MM.1S (cell line): ENCODE measurements around the gene UST.

Experiments
- DNase-seq: peaks from one replicate; pipeline ENCODE4 v3.0.0-alpha.2; 2015
- H2AFZ ChIP-seq: fragments of 300-600 bp; sonication (generic); 2 replicates; pipeline ENCODE4 v1.6.0; 2016; ENCODE audit warnings: antibody characterized with exemption, low read length
- H3F3A ChIP-seq: fragments of 300-600 bp; sonication (generic); 2 replicates; pipeline ENCODE4 v1.6.1; 2016; ENCODE audit warnings: mild to moderate bottlenecking, antibody characterized with exemption, low read length, moderate library complexity, mixed read lengths; ENCODE audit not compliant: insufficient read depth
- H3K27ac ChIP-seq: fragments of 300-600 bp; sonication (generic); 2 replicates; pipeline ENCODE4 v1.5.1; 2016; ENCODE audit warnings: mild to moderate bottlenecking, low read length
- H3K27me3 ChIP-seq: fragments of 300-600 bp; sonication (generic); replicated peaks from 2 replicates; pipeline ENCODE4 v1.6.0; 2016; ENCODE audit warnings: low read length; ENCODE audit not compliant: insufficient read depth
- H3K36me3 ChIP-seq: fragments of 300-600 bp; sonication (generic); replicated peaks from 2 replicates; pipeline ENCODE4 v1.6.1; 2016; ENCODE audit warnings: mild to moderate bottlenecking, low read length, mixed read lengths; ENCODE audit not compliant: insufficient read depth
- H3K4me1 ChIP-seq: fragments of 300-600 bp; sonication (generic); 2 replicates; pipeline ENCODE4 v1.6.1; 2016; ENCODE audit warnings: low read length, mixed read lengths
- H3K4me2 ChIP-seq: fragments of 300-600 bp; sonication (generic); 2 replicates; pipeline ENCODE4 v1.6.0; 2016; ENCODE audit warnings: low read depth, low read length
- H3K4me3 ChIP-seq: fragments of 300-600 bp; sonication (generic); 2 replicates; pipeline ENCODE4 v1.5.1; 2016; ENCODE audit warnings: low read length, mixed read lengths
- H3K79me2 ChIP-seq: fragments of 300-600 bp; sonication (generic); 2 replicates; pipeline ENCODE4 v1.6.1; 2016; ENCODE audit warnings: mixed run types, low read length, mixed read lengths
- H3K9ac ChIP-seq: fragments of 300-600 bp; sonication (generic); 2 replicates; pipeline ENCODE4 v1.6.1; 2016; ENCODE audit warnings: low read length, mixed read lengths
- H3K9me2 ChIP-seq: fragments of 300-600 bp; sonication (generic); replicated peaks from 2 replicates; pipeline ENCODE4 v1.6.1; 2016; ENCODE audit warnings: mild to moderate bottlenecking, low read length, mixed read lengths; ENCODE audit not compliant: insufficient read depth
- H3K9me3 ChIP-seq: fragments of 300-600 bp; sonication (generic); replicated peaks from 2 replicates; pipeline ENCODE4 v1.6.1; 2016; ENCODE audit warnings: mild to moderate bottlenecking, low read length, mixed read lengths; ENCODE audit not compliant: insufficient read depth
- H4K20me1 ChIP-seq: fragments of 300-600 bp; sonication (generic); 2 replicates; pipeline ENCODE4 v1.6.1; 2016; ENCODE audit warnings: mild to moderate bottlenecking, low read length, moderate library complexity, mixed read lengths; ENCODE audit not compliant: insufficient read depth
- EZH2 ChIP-seq: fragments of 300-600 bp; sonication (generic); optimal IDR thresholded peaks from 2 replicates; pipeline ENCODE3; 2017; ENCODE audit warnings: low read depth, mild to moderate bottlenecking, antibody characterized with exemption, low read length, mixed read lengths
- EZH2phosphoT487 ChIP-seq: fragments of 300-600 bp; sonication (generic); IDR thresholded peaks from 2 replicates; pipeline ENCODE4 v1.6.1; 2018; ENCODE audit warnings: antibody characterized with exemption, low read length
- TF ChIP-seq, protein P1 (sequence below): fragments of 300-600 bp; sonication (generic); IDR thresholded peaks from 2 replicates; pipeline ENCODE4 v1.5.1; 2016; ENCODE audit warnings: antibody characterized with exemption, low read length, mixed read lengths

Gene UST

DNA sequence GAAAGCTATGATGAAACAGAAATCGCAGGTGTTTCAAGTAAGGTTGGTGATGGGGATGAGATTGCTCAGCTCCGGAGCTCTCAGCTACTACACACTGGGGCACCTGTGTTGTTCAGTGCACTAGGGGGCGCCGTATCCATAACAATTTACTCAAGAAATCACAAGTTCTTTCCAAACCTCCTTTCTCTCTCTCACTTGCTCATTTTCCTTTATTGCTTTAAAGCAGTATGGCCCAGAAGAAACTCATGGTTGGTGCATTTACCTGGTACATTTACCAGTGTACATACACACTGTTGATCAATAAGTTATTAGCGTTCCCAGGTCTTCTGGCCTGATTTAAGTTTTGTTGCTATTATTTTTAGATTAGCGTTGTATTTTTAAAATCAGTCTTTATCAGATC, 335.5 kb downstream of the UST start:
- Histone ChIP-seq H3K27me3 (no peaks in the 10 kb centered on the region), H3K27ac (no peak overlapping the region), H3K4me1 (no peaks in the 10 kb centered on the region), H3K9me2 (no peaks in the 10 kb centered on the region), H2AFZ (no peak overlapping the region), H3K9ac (no peak overlapping the region), H3K36me3 (no peaks in the 10 kb centered on the region), H3K9me3 (no peaks in the 10 kb centered on the region), H3K4me2 (no peak overlapping the region), H3K4me3 (no peak overlapping the region), H3F3A (no peaks in the 10 kb centered on the region), H4K20me1 (no peaks in the 10 kb centered on the region), H3K79me2 (no peaks in the 10 kb centered on the region)
- no peak for TF ChIP-seq EZH2phosphoT487
- TF ChIP-seq, protein P1, sequence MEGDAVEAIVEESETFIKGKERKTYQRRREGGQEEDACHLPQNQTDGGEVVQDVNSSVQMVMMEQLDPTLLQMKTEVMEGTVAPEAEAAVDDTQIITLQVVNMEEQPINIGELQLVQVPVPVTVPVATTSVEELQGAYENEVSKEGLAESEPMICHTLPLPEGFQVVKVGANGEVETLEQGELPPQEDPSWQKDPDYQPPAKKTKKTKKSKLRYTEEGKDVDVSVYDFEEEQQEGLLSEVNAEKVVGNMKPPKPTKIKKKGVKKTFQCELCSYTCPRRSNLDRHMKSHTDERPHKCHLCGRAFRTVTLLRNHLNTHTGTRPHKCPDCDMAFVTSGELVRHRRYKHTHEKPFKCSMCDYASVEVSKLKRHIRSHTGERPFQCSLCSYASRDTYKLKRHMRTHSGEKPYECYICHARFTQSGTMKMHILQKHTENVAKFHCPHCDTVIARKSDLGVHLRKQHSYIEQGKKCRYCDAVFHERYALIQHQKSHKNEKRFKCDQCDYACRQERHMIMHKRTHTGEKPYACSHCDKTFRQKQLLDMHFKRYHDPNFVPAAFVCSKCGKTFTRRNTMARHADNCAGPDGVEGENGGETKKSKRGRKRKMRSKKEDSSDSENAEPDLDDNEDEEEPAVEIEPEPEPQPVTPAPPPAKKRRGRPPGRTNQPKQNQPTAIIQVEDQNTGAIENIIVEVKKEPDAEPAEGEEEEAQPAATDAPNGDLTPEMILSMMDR, result peak; percentile 56
- TF ChIP-seq EZH2, result no peak
- DNase-seq, result peak; percentile 55

DNA sequence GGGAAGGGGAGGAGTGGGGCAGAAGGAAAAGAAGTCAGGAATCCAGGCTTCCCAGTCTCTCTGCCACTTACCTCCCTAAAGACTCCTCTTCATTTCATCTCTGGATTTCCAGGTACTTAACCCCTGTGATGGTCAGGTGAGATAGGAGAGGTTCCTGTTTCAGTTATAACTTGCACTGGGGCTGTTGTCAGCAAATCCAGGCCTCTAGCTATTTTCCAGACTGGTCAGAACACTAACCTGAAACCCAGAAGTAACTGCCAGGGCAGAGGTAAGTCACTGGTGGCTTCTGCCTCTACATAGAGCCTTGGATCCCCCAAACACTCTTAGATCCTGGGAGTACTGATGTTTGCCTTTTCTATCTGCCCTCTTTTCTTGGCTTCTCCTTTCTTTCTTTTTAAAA, 337.2 kb downstream of the UST start:
- no peak overlapping the region for H3K4me2 ChIP-seq

DNA sequence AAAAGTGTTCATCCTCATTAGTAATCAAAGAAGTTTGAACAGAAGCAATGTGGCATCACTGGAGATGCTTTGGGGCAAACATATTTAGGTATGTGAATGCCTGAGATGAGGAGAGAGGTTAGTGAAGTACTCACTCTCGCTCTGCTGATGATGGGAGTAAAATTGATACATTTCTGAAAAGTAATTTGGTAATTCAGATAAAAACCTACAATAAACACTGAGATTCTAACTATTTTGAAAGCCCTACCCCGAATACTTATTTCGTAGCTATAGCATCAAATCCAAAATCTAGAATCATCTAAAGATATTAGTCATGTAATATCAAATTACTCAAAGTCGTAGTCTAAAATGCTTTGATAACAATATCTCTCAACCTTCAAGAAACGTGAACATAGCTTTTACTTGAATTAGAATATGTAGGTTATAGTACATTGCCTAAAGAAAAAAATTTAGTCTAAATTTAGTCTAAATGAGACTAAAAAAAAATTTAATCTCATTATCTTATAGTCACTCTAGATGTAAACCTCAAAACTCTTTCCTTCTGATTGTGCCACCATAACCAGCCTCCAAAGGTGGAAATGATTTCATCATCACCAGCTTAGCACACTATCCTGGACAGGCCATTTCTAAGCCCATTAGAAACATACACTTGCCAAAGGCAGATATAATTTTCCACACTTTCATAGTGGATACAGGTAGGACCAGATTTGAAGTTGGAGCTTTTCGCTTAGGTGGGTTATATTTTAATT, 338.2 kb downstream of the UST start:
- no peaks in the 10 kb centered on the region for H3K36me3 ChIP-seq

More for the DNA sequence above, 337.2 kb downstream of the UST start:
- no peak overlapping the region for H3K4me3 ChIP-seq
- no peaks in the 10 kb centered on the region for H3F3A ChIP-seq
- no peak overlapping the region for H3K27ac ChIP-seq
- no peaks in the 10 kb centered on the region for H3K4me1 ChIP-seq
- no peaks in the 10 kb centered on the region for H3K27me3 ChIP-seq
- H3K9me2 ChIP-seq, result no peaks in the 10 kb centered on the region
- H3K36me3 ChIP-seq, result no peaks in the 10 kb centered on the region
- no peak for DNase-seq
- no peaks in the 10 kb centered on the region for H4K20me1 ChIP-seq
- no peak overlapping the region for H3K9ac ChIP-seq
- TF ChIP-seq EZH2 (no peak), EZH2phosphoT487 (no peak)
- TF ChIP-seq, protein P1, result no peak
- H3K79me2 ChIP-seq, result no peaks in the 10 kb centered on the region
- no peak overlapping the region for H2AFZ ChIP-seq
- H3K9me3 ChIP-seq, result no peaks in the 10 kb centered on the region

More for the DNA sequence above, 338.2 kb downstream of the UST start:
- H3K4me2 ChIP-seq, result no peak overlapping the region
- no peaks in the 10 kb centered on the region for H3K9me2 ChIP-seq
- no peak overlapping the region for H3K4me3 ChIP-seq
- no peaks in the 10 kb centered on the region for H3K9me3 ChIP-seq
- H3K27me3 ChIP-seq, result no peaks in the 10 kb centered on the region
- DNase-seq, result no peak
- TF ChIP-seq EZH2phosphoT487 (no peak), EZH2 (no peak)
- TF ChIP-seq, protein P1, result no peak
- no peaks in the 10 kb centered on the region for H3F3A ChIP-seq
- H3K9ac ChIP-seq, result no peak overlapping the region
- H3K4me1 ChIP-seq, result no peaks in the 10 kb centered on the region
- no peak overlapping the region for H2AFZ ChIP-seq
- no peaks in the 10 kb centered on the region for H4K20me1 ChIP-seq
- no peaks in the 10 kb centered on the region for H3K79me2 ChIP-seq
- H3K27ac ChIP-seq, result no peak overlapping the region
